ENCODE data around the gene GALNTL6. TPM values are rescaled to one million over a fixed set of nuclear protein-coding genes. Genes with fewer than 3 reads are reported as not detected.

The GALNTL6 gene
- total RNA-seq, 1 donor from 2014 or later = 0.61 TPM

- H3K27ac ChIP-seq (ENCODE audit: low read depth, low read length) = no peak overlapping the region
- no peak overlapping the region for H3K4me3 Mint-ChIP-seq (ENCODE audit: unreplicated experiment)
- DNase-seq (ENCODE audit: low read depth) (no peak), FAIRE-seq (no peak)
- no peaks in the 10 kb centered on the region for H3K27me3 ChIP-seq (ENCODE audit: insufficient read depth, low read length)
- H3K4me1 ChIP-seq (ENCODE audit: insufficient read depth, low read length) = no peaks in the 10 kb centered on the region
- H3K9ac ChIP-seq (ENCODE audit: low read length) = no peak overlapping the region
- no peak overlapping the region for H3K4me2 ChIP-seq (ENCODE audit: low read length)
- H3K4me1 Mint-ChIP-seq (ENCODE audit: low read depth, unreplicated experiment) = no peaks in the 10 kb centered on the region
- no peaks in the 10 kb centered on the region for H3K27me3 Mint-ChIP-seq (ENCODE audit: low read depth, unreplicated experiment)
- H2AFZ ChIP-seq (ENCODE audit: low read depth, low read length) = no peak overlapping the region
- no peak overlapping the region for H3K4me3 ChIP-seq (ENCODE audit: insufficient read depth, low read depth, low read length)
- no peaks in the 10 kb centered on the region for H3K9me3 Mint-ChIP-seq (ENCODE audit: unreplicated experiment)
- no peak overlapping the region for H3K27ac Mint-ChIP-seq (ENCODE audit: unreplicated experiment)
- no peaks in the 10 kb centered on the region for H3K79me2 ChIP-seq (ENCODE audit: insufficient read depth, low read length)
- TF ChIP-seq EZH2 (IDR thresholded peaks at IDR 0.05; ENCODE audit: insufficient read depth, low read length) (no peak), CTCF (IDR thresholded peaks at IDR 0.05; ENCODE audit: insufficient read depth, low read depth, low read length) (no peak)
- no peaks in the 10 kb centered on the region for H3K36me3 ChIP-seq (ENCODE audit: insufficient read depth, low read length)
- no peaks in the 10 kb centered on the region for H3K36me3 Mint-ChIP-seq (ENCODE audit: low read depth, unreplicated experiment)
- H3K9me3 ChIP-seq (ENCODE audit: insufficient read depth, low read depth, low read length) = no peaks in the 10 kb centered on the region
- H4K20me1 ChIP-seq (ENCODE audit: insufficient read depth, low read length) = no peaks in the 10 kb centered on the region
Observed at GRCh38 chr4:172521680-172522079, 708.5 kb downstream of the GALNTL6 start.

DNA sequence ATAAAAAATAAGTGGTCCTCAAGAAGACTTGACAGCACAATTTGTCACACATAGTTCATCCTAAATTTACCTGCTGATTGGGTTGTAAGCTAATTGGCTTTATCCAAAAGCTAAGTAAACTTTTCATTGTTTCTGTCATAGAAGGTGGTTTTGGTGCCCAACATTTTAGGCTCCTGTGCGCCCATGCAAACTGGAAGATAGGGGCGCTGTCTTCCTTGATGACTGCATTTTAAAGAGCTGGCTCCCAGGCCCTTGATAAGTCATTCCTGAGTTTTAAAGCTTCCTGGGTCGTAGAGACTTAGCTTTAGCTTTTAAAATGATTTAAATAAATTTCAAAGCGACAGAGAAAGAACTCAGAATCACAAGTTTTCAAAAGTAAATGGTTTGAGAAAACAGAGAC is 730.0 kb downstream of the GALNTL6 start:
- H3K27me3 Mint-ChIP-seq (ENCODE audit: low read depth, unreplicated experiment) = no peaks in the 10 kb centered on the region
- H4K20me1 ChIP-seq (ENCODE audit: insufficient read depth, low read length) = no peaks in the 10 kb centered on the region
- no peak overlapping the region for H3K27ac Mint-ChIP-seq (ENCODE audit: unreplicated experiment)
- H3K27ac ChIP-seq (ENCODE audit: low read depth, low read length) = no peak overlapping the region
- no peak overlapping the region for H3K9ac ChIP-seq (ENCODE audit: low read length)
- H3K36me3 ChIP-seq (ENCODE audit: insufficient read depth, low read length) = no peaks in the 10 kb centered on the region
- no peaks in the 10 kb centered on the region for H3K27me3 ChIP-seq (ENCODE audit: insufficient read depth, low read length)
- no peaks in the 10 kb centered on the region for H3K36me3 Mint-ChIP-seq (ENCODE audit: low read depth, unreplicated experiment)
- no peaks in the 10 kb centered on the region for H3K4me1 Mint-ChIP-seq (ENCODE audit: low read depth, unreplicated experiment)
- H3K4me3 ChIP-seq (ENCODE audit: insufficient read depth, low read depth, low read length) = no peak overlapping the region
- no peaks in the 10 kb centered on the region for H3K4me1 ChIP-seq (ENCODE audit: insufficient read depth, low read length)
- no peak overlapping the region for H2AFZ ChIP-seq (ENCODE audit: low read depth, low read length)
- H3K4me3 Mint-ChIP-seq (ENCODE audit: unreplicated experiment) = no peak overlapping the region
- no peaks in the 10 kb centered on the region for H3K9me3 ChIP-seq (ENCODE audit: insufficient read depth, low read depth, low read length)
- H3K4me2 ChIP-seq (ENCODE audit: low read length) = no peak overlapping the region
- TF ChIP-seq CTCF (IDR thresholded peaks at IDR 0.05; ENCODE audit: insufficient read depth, low read depth, low read length) (no peak), EZH2 (IDR thresholded peaks at IDR 0.05; ENCODE audit: insufficient read depth, low read length) (no peak)
- DNase-seq (ENCODE audit: low read depth) (no peak), FAIRE-seq (no peak)
- H3K9me3 Mint-ChIP-seq (ENCODE audit: unreplicated experiment) = no peaks in the 10 kb centered on the region
- no peaks in the 10 kb centered on the region for H3K79me2 ChIP-seq (ENCODE audit: insufficient read depth, low read length)

GRCh38 chr4:172546782-172547181 is 733.6 kb downstream of the GALNTL6 start:
- H3K27ac Mint-ChIP-seq (ENCODE audit: unreplicated experiment) = no peak overlapping the region
- Histone ChIP-seq H3K4me2 (ENCODE audit: low read length) (no peak overlapping the region), H3K4me3 (ENCODE audit: insufficient read depth, low read depth, low read length) (no peak overlapping the region), H3K9me3 (ENCODE audit: insufficient read depth, low read depth, low read length) (no peaks in the 10 kb centered on the region), H3K27ac (ENCODE audit: low read depth, low read length) (no peak overlapping the region), H4K20me1 (ENCODE audit: insufficient read depth, low read length) (no peaks in the 10 kb centered on the region), H3K79me2 (ENCODE audit: insufficient read depth, low read length) (no peaks in the 10 kb centered on the region), H3K36me3 (ENCODE audit: insufficient read depth, low read length) (no peaks in the 10 kb centered on the region), H2AFZ (ENCODE audit: low read depth, low read length) (no peak overlapping the region), H3K27me3 (ENCODE audit: insufficient read depth, low read length) (no peaks in the 10 kb centered on the region), H3K4me1 (ENCODE audit: insufficient read depth, low read length) (no peaks in the 10 kb centered on the region), H3K9ac (ENCODE audit: low read length) (no peak overlapping the region)
- no peaks in the 10 kb centered on the region for H3K4me1 Mint-ChIP-seq (ENCODE audit: low read depth, unreplicated experiment)
- TF ChIP-seq CTCF (IDR thresholded peaks at IDR 0.05; ENCODE audit: insufficient read depth, low read depth, low read length) (no peak), EZH2 (IDR thresholded peaks at IDR 0.05; ENCODE audit: insufficient read depth, low read length) (no peak)
- FAIRE-seq (no peak), DNase-seq (ENCODE audit: low read depth) (no peak)
- no peaks in the 10 kb centered on the region for H3K9me3 Mint-ChIP-seq (ENCODE audit: unreplicated experiment)
- H3K27me3 Mint-ChIP-seq (ENCODE audit: low read depth, unreplicated experiment) = no peaks in the 10 kb centered on the region
- H3K36me3 Mint-ChIP-seq (ENCODE audit: low read depth, unreplicated experiment) = no peaks in the 10 kb centered on the region
- no peak overlapping the region for H3K4me3 Mint-ChIP-seq (ENCODE audit: unreplicated experiment)
